ENCODE data around the gene ARMC2. TPM values are rescaled to one million over a fixed set of nuclear protein-coding genes. Genes with fewer than 3 reads are reported as not detected.
"Not testable (repeated sequence)": the region's sequence is repeated elsewhere in the genome, so short reads cannot be mapped to it uniquely, and the experiment has no call there.

ARMC2 gene
- polyA plus RNA-seq, 6 donors from 2014 or later, result 3.4 to 4.9 (median 4.4) TPM

GRCh38 chr6:108809211-108809610 lies 39.0 kb upstream of the ARMC2 start:
- peaks cover 0 to 8% (median 3%) of the 10 kb centered on the region in 7 donors for H3K9me3 Mint-ChIP-seq
- no peak overlapping the region for H3K27ac Mint-ChIP-seq
- H3K4me1 Mint-ChIP-seq, result peaks cover 0 to 14% (median 4%) of the 10 kb centered on the region in 3 donors
- no peaks in the 10 kb centered on the region for H3K27me3 Mint-ChIP-seq
- H3K4me3 Mint-ChIP-seq, result no peak overlapping the region
- DNase-seq (no peak), ATAC-seq (ENCODE audit: low read depth in 2 of 2) (no peak)
- no peaks in the 10 kb centered on the region for H3K36me3 Mint-ChIP-seq

DNA sequence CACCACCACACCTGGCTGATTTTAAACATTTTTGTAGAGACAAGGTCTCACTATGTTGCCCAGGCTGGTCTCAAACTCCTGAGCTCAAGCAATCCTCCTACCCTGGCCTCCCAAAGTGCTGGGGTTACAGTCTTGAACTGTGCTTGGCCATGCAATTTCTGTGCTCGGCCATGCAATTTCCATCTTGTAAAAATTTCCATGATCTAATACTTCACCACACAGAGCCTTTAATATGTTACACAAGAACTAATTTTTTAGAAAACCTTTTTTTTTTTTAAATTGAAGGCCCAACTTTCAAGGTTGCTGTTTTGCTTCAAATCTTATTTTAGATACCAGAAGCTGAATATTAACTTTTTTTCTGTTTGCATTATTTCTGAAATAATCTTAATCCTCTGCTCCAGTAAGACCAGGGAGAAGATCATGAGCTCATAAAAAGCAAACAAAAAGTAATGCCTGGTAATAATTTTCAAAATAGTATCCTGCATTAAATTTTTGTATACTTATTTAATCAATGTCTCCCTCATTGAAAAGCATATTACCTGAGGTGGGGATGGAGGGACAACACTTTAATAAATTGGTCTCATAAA lies 38.1 kb upstream of the ARMC2 start:
- Mint-ChIP-seq H3K27me3 (no peaks in the 10 kb centered on the region), H3K36me3 (no peaks in the 10 kb centered on the region), H3K4me3 (no peak overlapping the region), H3K4me1 (peaks cover 0 to 11% (median 4%) of the 10 kb centered on the region in 3 donors), H3K9me3 (peaks cover 0 to 8% (median 3%) of the 10 kb centered on the region in 7 donors), H3K27ac (no peak overlapping the region)
- ATAC-seq (ENCODE audit: low read depth in 2 of 2), result no peak
- no peak for DNase-seq

GRCh38 chr6:108811490-108811889 lies 36.7 kb upstream of the ARMC2 start:
- no peak overlapping the region for H3K27ac Mint-ChIP-seq
- H3K4me3 Mint-ChIP-seq, result no peak overlapping the region
- H3K4me1 Mint-ChIP-seq, result no peaks in the 10 kb centered on the region
- peaks cover 0 to 6% (median 6%) of the 10 kb centered on the region in 3 donors for H3K27me3 Mint-ChIP-seq
- H3K9me3 Mint-ChIP-seq, result peaks cover 2 to 14% (median 4%) of the 10 kb centered on the region in 7 donors
- DNase-seq (no peak), ATAC-seq (ENCODE audit: low read depth in 2 of 2) (no peak)
- H3K36me3 Mint-ChIP-seq, result peaks cover 5 to 7% of the 10 kb centered on the region in 2 donors

GRCh38 chr6:108813218-108813617 lies 35.0 kb upstream of the ARMC2 start:
- not testable (repeated sequence) for DNase-seq; ATAC-seq (ENCODE audit: low read depth in 2 of 2); H3K4me1 Mint-ChIP-seq; H3K4me3 Mint-ChIP-seq; H3K27ac Mint-ChIP-seq
- Mint-ChIP-seq H3K9me3 (peaks cover 5 to 28% (median 19%) of the 10 kb centered on the region in 7 donors), H3K36me3 (peaks cover 10 to 18% of the 10 kb centered on the region in 2 donors), H3K27me3 (peaks cover 0 to 16% (median 14%) of the 10 kb centered on the region in 3 donors)

GRCh38 chr6:108817276-108817675 lies 30.9 kb upstream of the ARMC2 start:
- H3K4me3 Mint-ChIP-seq; H3K4me1 Mint-ChIP-seq; H3K27ac Mint-ChIP-seq; ATAC-seq (ENCODE audit: low read depth in 2 of 2); DNase-seq: not testable (repeated sequence)
- H3K9me3 Mint-ChIP-seq, result peaks cover 6 to 30% (median 24%) of the 10 kb centered on the region in 7 donors
- H3K36me3 Mint-ChIP-seq, result peaks cover 10 to 27% of the 10 kb centered on the region in 2 donors
- peaks cover 0 to 16% (median 14%) of the 10 kb centered on the region in 3 donors for H3K27me3 Mint-ChIP-seq

GRCh38 chr6:108820006-108820405 lies 28.2 kb upstream of the ARMC2 start:
- peaks cover 10 to 27% of the 10 kb centered on the region in 2 donors for H3K36me3 Mint-ChIP-seq
- ATAC-seq (ENCODE audit: low read depth in 2 of 2) (no peak), DNase-seq (no peak)

DNA sequence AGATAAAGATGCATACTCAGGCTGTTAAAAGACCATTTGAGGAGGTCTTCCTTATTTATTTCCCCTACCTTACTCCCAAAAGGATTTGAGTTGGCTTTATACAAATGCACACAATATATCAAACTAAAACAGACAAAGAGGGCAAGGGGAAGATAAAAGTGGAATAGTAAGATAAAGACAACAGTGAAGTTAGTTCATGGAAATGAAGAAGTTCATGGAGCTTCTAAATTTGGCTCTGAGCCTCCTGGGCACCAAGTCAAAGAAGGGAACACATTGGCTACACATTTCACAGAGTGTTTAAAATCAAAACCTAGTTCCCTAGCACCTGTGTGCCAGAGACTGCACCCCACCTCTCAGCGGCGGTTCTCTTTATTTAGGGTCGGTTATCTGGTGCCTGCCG lies 25.8 kb upstream of the ARMC2 start:
- no peak for ATAC-seq (ENCODE audit: low read depth in 2 of 2)
- H3K4me1 Mint-ChIP-seq, result no peaks in the 10 kb centered on the region
- no peak for DNase-seq
- peaks cover under 1 to 22% of the 10 kb centered on the region in 2 donors for H3K36me3 Mint-ChIP-seq
- peaks cover 7 to 43% (median 28%) of the 10 kb centered on the region in 7 donors for H3K9me3 Mint-ChIP-seq
- no peak overlapping the region for H3K4me3 Mint-ChIP-seq
- no peak overlapping the region for H3K27ac Mint-ChIP-seq
- no peaks in the 10 kb centered on the region for H3K27me3 Mint-ChIP-seq

More at GRCh38 chr6:108820006-108820405, 28.2 kb upstream of the ARMC2 start:
- Mint-ChIP-seq H3K27me3 (peaks cover 0 to 16% (median 14%) of the 10 kb centered on the region in 3 donors), H3K27ac (no peak overlapping the region), H3K4me3 (no peak overlapping the region), H3K4me1 (no peaks in the 10 kb centered on the region), H3K9me3 (peaks cover 8 to 31% (median 24%) of the 10 kb centered on the region in 7 donors)

DNA sequence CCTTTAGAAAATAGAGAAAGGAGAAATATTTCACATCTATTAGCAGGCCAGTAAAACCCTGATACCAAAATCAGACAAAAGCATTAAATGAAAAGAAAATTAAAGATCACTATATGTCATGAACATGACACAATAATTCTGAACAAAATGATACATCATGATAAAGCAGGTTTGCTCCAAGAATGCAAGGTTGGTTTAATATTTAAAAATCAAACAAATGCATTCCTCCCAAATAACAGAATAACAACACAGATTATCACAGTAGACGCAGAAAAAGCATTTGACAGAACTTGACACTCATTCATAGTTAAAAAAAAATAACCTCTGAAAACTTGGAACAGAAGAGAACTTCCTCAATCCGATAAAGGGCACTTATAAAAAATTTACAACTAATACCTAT lies 22.9 kb upstream of the ARMC2 start:
- Mint-ChIP-seq H3K27ac (no peak overlapping the region), H3K36me3 (peaks cover 0 to 14% of the 10 kb centered on the region in 2 donors), H3K27me3 (no peaks in the 10 kb centered on the region), H3K4me3 (no peak overlapping the region), H3K9me3 (peaks cover 5 to 43% (median 18%) of the 10 kb centered on the region in 7 donors), H3K4me1 (no peaks in the 10 kb centered on the region)
- DNase-seq, result no peak
- no peak for ATAC-seq (ENCODE audit: low read depth in 2 of 2)

DNA sequence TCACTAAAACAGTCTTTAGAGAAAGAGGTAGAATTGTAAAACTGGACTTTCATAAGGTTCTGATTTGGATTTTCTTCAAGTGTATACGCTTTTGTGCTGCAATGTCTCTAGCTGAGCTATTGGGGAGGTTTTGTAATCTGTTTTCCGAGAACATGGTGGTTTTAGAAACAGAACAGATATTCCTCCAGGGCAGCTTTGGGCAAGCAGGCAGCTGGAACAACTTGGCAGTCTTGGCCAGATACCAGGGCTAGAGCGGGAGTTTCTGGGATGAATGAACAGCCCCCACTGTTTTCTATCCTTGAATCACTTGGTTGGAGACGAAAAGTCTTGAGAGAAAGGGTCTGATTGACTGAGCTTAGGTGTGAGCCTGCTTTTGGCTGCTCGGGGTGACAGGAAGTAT lies 17.1 kb upstream of the ARMC2 start:
- Mint-ChIP-seq H3K9me3 (peaks cover 3 to 25% (median 9%) of the 10 kb centered on the region in 7 donors), H3K4me3 (no peak overlapping the region), H3K36me3 (peaks cover 0 to 14% of the 10 kb centered on the region in 2 donors), H3K27me3 (peaks cover 0 to 13% (median 8%) of the 10 kb centered on the region in 3 donors), H3K4me1 (peaks cover 0 to 7% (median 0%) of the 10 kb centered on the region in 3 donors), H3K27ac (no peak overlapping the region)
- ATAC-seq (ENCODE audit: low read depth in 2 of 2), result no peak
- no peak for DNase-seq

DNA sequence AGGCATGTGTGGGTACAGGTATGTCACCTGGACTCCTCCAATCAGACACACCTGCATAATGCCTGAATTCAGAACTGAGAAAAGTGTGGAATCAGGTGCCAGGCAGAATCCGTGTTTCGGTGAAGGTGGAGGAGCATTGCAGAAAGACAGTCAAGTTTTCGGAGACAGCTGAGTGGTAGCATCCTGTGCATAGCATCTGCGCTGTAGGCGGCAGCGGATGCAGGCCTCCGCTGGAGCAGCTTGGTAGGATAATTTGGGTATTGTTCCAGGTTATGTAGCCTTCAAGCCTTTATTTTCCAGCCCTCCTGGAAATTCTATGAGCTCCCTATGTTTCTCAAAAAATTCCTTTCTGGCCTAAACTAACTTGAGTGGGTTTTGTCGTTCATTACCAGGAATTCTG lies 15.5 kb upstream of the ARMC2 start:
- ATAC-seq (ENCODE audit: low read depth in 2 of 2) (no peak), DNase-seq (no peak)
- Mint-ChIP-seq H3K36me3 (no peaks in the 10 kb centered on the region), H3K4me3 (no peak overlapping the region), H3K4me1 (peaks cover 11 to 15% (median 12%) of the 10 kb centered on the region in 3 donors), H3K9me3 (peaks cover 0 to 9% (median 0%) of the 10 kb centered on the region in 7 donors), H3K27ac (no peak overlapping the region), H3K27me3 (peaks cover 1 to 14% (median 13%) of the 10 kb centered on the region in 3 donors)

GRCh38 chr6:108835218-108835850 lies 12.9 kb upstream of the ARMC2 start:
- Mint-ChIP-seq H3K4me1 (peaks cover 15 to 24% (median 17%) of the 10 kb centered on the region in 3 donors), H3K27me3 (peaks cover 12 to 25% (median 19%) of the 10 kb centered on the region in 3 donors), H3K27ac (peak overlapping the region in 1 of 6 donors; percentile 54), H3K9me3 (no peaks in the 10 kb centered on the region), H3K36me3 (no peaks in the 10 kb centered on the region), H3K4me3 (no peak overlapping the region)
- DNase-seq (peak; percentile 73), ATAC-seq (ENCODE audit: low read depth in 2 of 2) (peak; percentile 90 to 94)

- ATAC-seq (ENCODE audit: low read depth in 2 of 2) (no peak), DNase-seq (no peak)
- Mint-ChIP-seq H3K27ac (no peak overlapping the region), H3K9me3 (no peaks in the 10 kb centered on the region), H3K4me1 (peaks cover 15 to 24% (median 17%) of the 10 kb centered on the region in 3 donors), H3K27me3 (peaks cover 16 to 27% (median 24%) of the 10 kb centered on the region in 3 donors), H3K36me3 (no peaks in the 10 kb centered on the region), H3K4me3 (no peak overlapping the region)
Observed at GRCh38 chr6:108836061-108836460, 12.2 kb upstream of the ARMC2 start.

- peak overlapping the region in 1 of 6 donors; percentile 9 for H3K27ac Mint-ChIP-seq
- ATAC-seq (ENCODE audit: low read depth in 2 of 2), result peak; percentile 66
- H3K9me3 Mint-ChIP-seq, result no peaks in the 10 kb centered on the region
- H3K4me3 Mint-ChIP-seq, result peak overlapping the region in 6 of 8 donors; percentile 17 to 77 (median 46)
- H3K36me3 Mint-ChIP-seq, result no peaks in the 10 kb centered on the region
- H3K4me1 Mint-ChIP-seq, result peaks cover 17 to 24% (median 19%) of the 10 kb centered on the region in 3 donors
- peaks cover 19 to 32% (median 26%) of the 10 kb centered on the region in 3 donors for H3K27me3 Mint-ChIP-seq
- DNase-seq, result peak; percentile 52
Observed at GRCh38 chr6:108837236-108837971, 10.8 kb upstream of the ARMC2 start.

Data from naive B cell (primary cell).